B cell (primary cell): Measurements from ENCODE around the gene CD79A.

ENCODE experiments used
- CTCF ChIP-seq: fragments of 200-600 bp; IDR thresholded peaks from one replicate; pipeline ENCODE4 v1.8.0; 2022; ENCODE audit warnings: antibody characterized with exemption, mild to moderate bottlenecking
- EZH2 ChIP-seq: IDR thresholded peaks from 2 replicates; pipeline ENCODE4 v1.6.1; 2012; ENCODE audit warnings: borderline replicate concordance, low read depth, mild to moderate bottlenecking, moderate library complexity, low read length; ENCODE audit not compliant: insufficient read depth, poor library complexity, severe bottlenecking

- TF ChIP-seq CTCF, result no peak
- TF ChIP-seq EZH2, result no peak
Measured at GRCh38 chr19:41837981-41838708, 38.9 kb upstream of the CD79A start.
